ENCODE results near the gene ZBTB45.

DNA sequence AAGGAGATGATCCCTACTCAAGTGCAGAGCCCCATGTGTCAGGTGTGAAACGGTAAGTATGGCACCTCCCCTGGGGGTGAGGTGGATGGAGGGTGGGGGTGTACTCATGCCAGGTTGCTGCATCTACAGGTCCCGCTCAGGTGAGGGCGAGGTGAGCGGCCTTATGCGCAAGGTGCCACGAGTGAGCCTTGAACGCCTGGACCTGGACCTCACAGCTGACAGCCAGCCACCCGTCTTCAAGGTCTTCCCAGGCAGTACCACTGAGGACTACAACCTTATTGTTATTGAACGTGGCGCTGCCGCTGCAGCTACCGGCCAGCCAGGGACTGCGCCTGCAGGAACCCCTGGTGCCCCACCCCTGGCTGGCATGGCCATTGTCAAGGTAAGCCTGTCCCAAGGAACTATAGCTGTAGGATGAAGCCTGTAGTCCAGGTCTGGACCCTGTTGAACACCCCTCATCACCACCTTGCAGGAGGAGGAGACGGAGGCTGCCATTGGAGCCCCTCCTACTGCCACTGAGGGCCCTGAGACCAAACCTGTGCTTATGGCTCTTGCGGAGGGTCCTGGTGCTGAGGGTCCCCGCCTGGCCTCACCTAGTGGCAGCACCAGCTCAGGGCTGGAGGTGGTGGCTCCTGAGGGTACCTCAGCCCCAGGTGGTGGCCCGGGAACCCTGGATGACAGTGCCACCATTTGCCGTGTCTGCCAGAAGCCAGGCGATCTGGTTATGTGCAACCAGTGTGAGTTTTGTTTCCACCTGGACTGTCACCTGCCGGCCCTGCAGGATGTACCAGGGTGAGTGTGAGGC lies 29.5 kb upstream of the ZBTB45 start:
- TF ChIP-seq, protein P1, sequence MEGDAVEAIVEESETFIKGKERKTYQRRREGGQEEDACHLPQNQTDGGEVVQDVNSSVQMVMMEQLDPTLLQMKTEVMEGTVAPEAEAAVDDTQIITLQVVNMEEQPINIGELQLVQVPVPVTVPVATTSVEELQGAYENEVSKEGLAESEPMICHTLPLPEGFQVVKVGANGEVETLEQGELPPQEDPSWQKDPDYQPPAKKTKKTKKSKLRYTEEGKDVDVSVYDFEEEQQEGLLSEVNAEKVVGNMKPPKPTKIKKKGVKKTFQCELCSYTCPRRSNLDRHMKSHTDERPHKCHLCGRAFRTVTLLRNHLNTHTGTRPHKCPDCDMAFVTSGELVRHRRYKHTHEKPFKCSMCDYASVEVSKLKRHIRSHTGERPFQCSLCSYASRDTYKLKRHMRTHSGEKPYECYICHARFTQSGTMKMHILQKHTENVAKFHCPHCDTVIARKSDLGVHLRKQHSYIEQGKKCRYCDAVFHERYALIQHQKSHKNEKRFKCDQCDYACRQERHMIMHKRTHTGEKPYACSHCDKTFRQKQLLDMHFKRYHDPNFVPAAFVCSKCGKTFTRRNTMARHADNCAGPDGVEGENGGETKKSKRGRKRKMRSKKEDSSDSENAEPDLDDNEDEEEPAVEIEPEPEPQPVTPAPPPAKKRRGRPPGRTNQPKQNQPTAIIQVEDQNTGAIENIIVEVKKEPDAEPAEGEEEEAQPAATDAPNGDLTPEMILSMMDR (tag by site-specific recombination; IDR thresholded peaks at IDR 0.05) = no peak
- no peak for TF ChIP-seq KLF9 (tag by site-specific recombination; IDR thresholded peaks at IDR 0.05; ENCODE audit: low read depth)
- TF ChIP-seq, protein P2, sequence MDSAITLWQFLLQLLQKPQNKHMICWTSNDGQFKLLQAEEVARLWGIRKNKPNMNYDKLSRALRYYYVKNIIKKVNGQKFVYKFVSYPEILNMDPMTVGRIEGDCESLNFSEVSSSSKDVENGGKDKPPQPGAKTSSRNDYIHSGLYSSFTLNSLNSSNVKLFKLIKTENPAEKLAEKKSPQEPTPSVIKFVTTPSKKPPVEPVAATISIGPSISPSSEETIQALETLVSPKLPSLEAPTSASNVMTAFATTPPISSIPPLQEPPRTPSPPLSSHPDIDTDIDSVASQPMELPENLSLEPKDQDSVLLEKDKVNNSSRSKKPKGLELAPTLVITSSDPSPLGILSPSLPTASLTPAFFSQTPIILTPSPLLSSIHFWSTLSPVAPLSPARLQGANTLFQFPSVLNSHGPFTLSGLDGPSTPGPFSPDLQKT (IDR thresholded peaks at IDR 0.05; ENCODE audit: borderline replicate concordance, low read depth, low read length) = no peak
- no peak for TF ChIP-seq ZNF843 (tag by site-specific recombination; IDR thresholded peaks at IDR 0.05)
- no peak for TF ChIP-seq KLF16 (tag by site-specific recombination; IDR thresholded peaks at IDR 0.05)
- no peak for TF ChIP-seq ZBTB8A (tag by site-specific recombination; IDR thresholded peaks at IDR 0.05)
